ENCODE measurements around the gene CAMTA1. TPM values are rescaled to one million over a fixed set of nuclear protein-coding genes. Genes with fewer than 3 reads are reported as not detected.

CAMTA1 gene
- total and polyA plus RNA-seq, 4 donors = 78.7 to 438 (median 173) TPM

GRCh38 chr1:7388141-7388487 lies 602.9 kb downstream of the CAMTA1 start:
- H3K27me3 ChIP-seq (ENCODE audit: control insufficient read depth in 1 of 2, insufficient read depth in 2 of 2, low read length in 1 of 2) = no peaks in the 10 kb centered on the region
- H3K4me3 ChIP-seq (ENCODE audit: low read length in 2 of 2) = no peak overlapping the region
- intact Hi-C loops (cut with DNase I) = no loop called here
- DNase-seq (peak; percentile 28 to 46), ATAC-seq (ENCODE audit: low FRiP score) (no peak)
- H3K4me1 ChIP-seq (ENCODE audit: control insufficient read depth in 1 of 2, insufficient read depth in 2 of 2, low read length in 2 of 2) = no peaks in the 10 kb centered on the region
- no peak overlapping the region for H3K27ac ChIP-seq (ENCODE audit: low read depth in 1 of 2, low read length in 2 of 2)
- WGBS, 2 donors = 87 to 89% methylated on average over 11 of the region's 11 CpGs
- H3K9me3 ChIP-seq (ENCODE audit: control insufficient read depth, low read length) = no peaks in the 10 kb centered on the region
- no peaks in the 10 kb centered on the region for H3K36me3 ChIP-seq (ENCODE audit: control insufficient read depth in 1 of 2, insufficient read depth in 2 of 2, low read length in 1 of 2)

DNA sequence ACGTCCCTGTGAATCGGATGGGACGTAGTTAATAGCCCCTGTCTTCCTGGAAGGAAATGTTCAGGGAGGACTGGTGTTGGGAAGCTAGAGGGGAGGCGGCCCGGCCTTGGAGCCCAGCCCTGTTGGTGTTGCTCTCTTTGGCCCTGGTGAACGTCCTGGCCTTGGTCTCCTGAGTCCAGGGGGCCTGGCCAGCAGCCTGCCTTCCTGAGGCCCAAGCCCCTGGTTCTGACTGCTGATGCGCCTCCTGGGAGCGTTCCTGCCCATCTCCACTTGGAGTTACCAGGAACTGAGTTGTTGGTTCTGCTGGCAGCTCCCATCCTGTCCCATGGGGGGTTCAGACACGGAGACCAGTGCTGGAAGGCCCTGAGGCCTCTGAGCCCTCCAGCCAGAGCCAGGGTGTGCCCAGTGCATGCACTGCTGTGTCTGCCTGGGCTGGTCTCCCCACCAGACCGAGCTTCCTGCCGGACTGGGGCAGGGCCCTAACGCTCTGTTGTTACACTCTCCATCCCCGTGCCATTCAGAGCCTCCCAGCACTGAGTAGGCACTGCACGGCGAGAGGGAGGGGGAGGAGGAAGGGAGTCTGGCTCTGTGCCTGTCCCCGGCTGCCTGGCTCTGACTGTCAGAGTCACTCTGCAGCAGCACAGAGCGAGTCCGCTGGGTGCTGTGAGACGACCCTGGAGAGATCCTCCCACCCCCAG lies 603.4 kb downstream of the CAMTA1 start:
- no peaks in the 10 kb centered on the region for H3K9me3 ChIP-seq (ENCODE audit: control insufficient read depth, low read length)
- peak; percentile 70 to 84 for DNase-seq
- ATAC-seq (ENCODE audit: low FRiP score) = peak; percentile 68
- WGBS, 2 donors = 27 to 32% methylated on average over 19 of the region's 19 CpGs
- H3K4me1 ChIP-seq (ENCODE audit: control insufficient read depth in 1 of 2, insufficient read depth in 2 of 2, low read length in 2 of 2) = no peaks in the 10 kb centered on the region
- intact Hi-C loops (cut with DNase I) = no loop called here
- no peaks in the 10 kb centered on the region for H3K36me3 ChIP-seq (ENCODE audit: control insufficient read depth in 1 of 2, insufficient read depth in 2 of 2, low read length in 1 of 2)
- H3K4me3 ChIP-seq (ENCODE audit: low read length in 2 of 2) = no peak overlapping the region
- H3K27me3 ChIP-seq (ENCODE audit: control insufficient read depth in 1 of 2, insufficient read depth in 2 of 2, low read length in 1 of 2) = no peaks in the 10 kb centered on the region
- no peak overlapping the region for H3K27ac ChIP-seq (ENCODE audit: low read depth in 1 of 2, low read length in 2 of 2)

- ATAC-seq (ENCODE audit: low FRiP score) (peak; percentile 37), DNase-seq (peak; percentile 36 to 50)
- Histone ChIP-seq H3K4me1 (ENCODE audit: control insufficient read depth in 1 of 2, insufficient read depth in 2 of 2, low read length in 2 of 2) (no peaks in the 10 kb centered on the region), H3K27ac (ENCODE audit: low read depth in 1 of 2, low read length in 2 of 2) (no peak overlapping the region), H3K27me3 (ENCODE audit: control insufficient read depth in 1 of 2, insufficient read depth in 2 of 2, low read length in 1 of 2) (no peaks in the 10 kb centered on the region), H3K4me3 (ENCODE audit: low read length in 2 of 2) (no peak overlapping the region), H3K9me3 (ENCODE audit: control insufficient read depth, low read length) (no peaks in the 10 kb centered on the region), H3K36me3 (ENCODE audit: control insufficient read depth in 1 of 2, insufficient read depth in 2 of 2, low read length in 1 of 2) (no peaks in the 10 kb centered on the region)
- 16 to 19% methylated on average over 13 of the region's 13 CpGs for WGBS, 2 donors
- intact Hi-C loops (cut with DNase I) = no loop called here
Observed at GRCh38 chr1:7389201-7389905, 604.1 kb downstream of the CAMTA1 start.

DNA sequence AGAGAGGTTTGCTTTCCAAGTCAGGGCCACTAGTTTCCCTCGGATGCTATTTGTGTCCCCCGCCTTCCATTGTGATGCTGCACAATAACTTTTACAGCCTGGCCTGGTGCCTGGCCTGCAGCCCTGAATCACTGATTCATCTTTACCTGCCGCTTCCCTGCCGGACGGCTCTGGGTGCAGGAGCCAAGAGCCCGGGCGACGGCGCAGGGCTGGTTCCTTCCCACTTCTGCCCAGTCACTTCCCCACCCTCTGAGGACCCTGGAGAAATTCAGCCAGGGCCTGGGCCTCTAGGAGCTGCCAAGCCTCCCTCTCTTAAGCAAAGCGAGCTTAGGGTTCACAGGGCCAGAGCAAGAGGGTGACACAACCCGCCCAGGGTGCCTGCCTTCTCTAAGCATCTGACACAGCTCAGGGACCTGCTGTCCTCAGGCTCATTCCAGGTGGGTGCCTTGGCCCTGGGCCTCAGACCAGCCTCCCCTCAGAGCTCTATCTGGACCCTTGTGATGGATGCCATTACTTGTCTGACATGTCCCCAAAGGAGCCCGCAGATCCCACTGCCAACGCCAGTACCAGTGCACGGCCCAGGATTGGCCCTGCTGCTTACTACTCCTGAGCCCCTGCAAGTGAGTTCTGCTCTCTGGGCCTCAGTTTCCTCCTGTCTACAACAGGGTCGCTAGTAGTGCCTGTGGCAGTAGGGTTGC lies 604.8 kb downstream of the CAMTA1 start:
- Histone ChIP-seq H3K27me3 (ENCODE audit: control insufficient read depth in 1 of 2, insufficient read depth in 2 of 2, low read length in 1 of 2) (no peaks in the 10 kb centered on the region), H3K4me3 (ENCODE audit: low read length in 2 of 2) (no peak overlapping the region), H3K9me3 (ENCODE audit: control insufficient read depth, low read length) (no peaks in the 10 kb centered on the region), H3K27ac (ENCODE audit: low read depth in 1 of 2, low read length in 2 of 2) (no peak overlapping the region), H3K36me3 (ENCODE audit: control insufficient read depth in 1 of 2, insufficient read depth in 2 of 2, low read length in 1 of 2) (no peaks in the 10 kb centered on the region), H3K4me1 (ENCODE audit: control insufficient read depth in 1 of 2, insufficient read depth in 2 of 2, low read length in 2 of 2) (no peaks in the 10 kb centered on the region)
- ATAC-seq (ENCODE audit: low FRiP score) = no peak
- intact Hi-C loops (cut with DNase I) = no loop called here
- WGBS, 2 donors = 88 to 92% methylated on average over 15 of the region's 15 CpGs
- DNase-seq = peak; percentile 43 to 57

GRCh38 chr1:7390604-7391000 lies 605.3 kb downstream of the CAMTA1 start:
- Histone ChIP-seq H3K4me3 (ENCODE audit: low read length in 2 of 2) (no peak overlapping the region), H3K9me3 (ENCODE audit: control insufficient read depth, low read length) (no peaks in the 10 kb centered on the region), H3K27me3 (ENCODE audit: control insufficient read depth in 1 of 2, insufficient read depth in 2 of 2, low read length in 1 of 2) (no peaks in the 10 kb centered on the region), H3K36me3 (ENCODE audit: control insufficient read depth in 1 of 2, insufficient read depth in 2 of 2, low read length in 1 of 2) (no peaks in the 10 kb centered on the region), H3K4me1 (ENCODE audit: control insufficient read depth in 1 of 2, insufficient read depth in 2 of 2, low read length in 2 of 2) (no peaks in the 10 kb centered on the region), H3K27ac (ENCODE audit: low read depth in 1 of 2, low read length in 2 of 2) (no peak overlapping the region)
- intact Hi-C loops (cut with DNase I) = no loop called here
- 94 to 96% methylated on average over 7 of the region's 7 CpGs for WGBS, 2 donors
- DNase-seq (peak; percentile 10 to 42), ATAC-seq (ENCODE audit: low FRiP score) (no peak)

- H3K9me3 ChIP-seq (ENCODE audit: control insufficient read depth, low read length) = peaks cover 3% of the 10 kb centered on the region
- no peaks in the 10 kb centered on the region for H3K27me3 ChIP-seq (ENCODE audit: control insufficient read depth in 1 of 2, insufficient read depth in 2 of 2, low read length in 1 of 2)
- no peaks in the 10 kb centered on the region for H3K36me3 ChIP-seq (ENCODE audit: control insufficient read depth in 1 of 2, insufficient read depth in 2 of 2, low read length in 1 of 2)
- intact Hi-C loops (cut with DNase I) = no loop called here
- H3K27ac ChIP-seq (ENCODE audit: low read depth in 1 of 2, low read length in 2 of 2) = no peak overlapping the region
- DNase-seq (no peak), ATAC-seq (ENCODE audit: low FRiP score) (no peak)
- H3K4me3 ChIP-seq (ENCODE audit: low read length in 2 of 2) = no peak overlapping the region
- no peaks in the 10 kb centered on the region for H3K4me1 ChIP-seq (ENCODE audit: control insufficient read depth in 1 of 2, insufficient read depth in 2 of 2, low read length in 2 of 2)
- WGBS, 2 donors = 70 to 76% methylated on average over 1 of the region's 1 CpG
Observed at GRCh38 chr1:7393136-7393535, 607.9 kb downstream of the CAMTA1 start.

DNA sequence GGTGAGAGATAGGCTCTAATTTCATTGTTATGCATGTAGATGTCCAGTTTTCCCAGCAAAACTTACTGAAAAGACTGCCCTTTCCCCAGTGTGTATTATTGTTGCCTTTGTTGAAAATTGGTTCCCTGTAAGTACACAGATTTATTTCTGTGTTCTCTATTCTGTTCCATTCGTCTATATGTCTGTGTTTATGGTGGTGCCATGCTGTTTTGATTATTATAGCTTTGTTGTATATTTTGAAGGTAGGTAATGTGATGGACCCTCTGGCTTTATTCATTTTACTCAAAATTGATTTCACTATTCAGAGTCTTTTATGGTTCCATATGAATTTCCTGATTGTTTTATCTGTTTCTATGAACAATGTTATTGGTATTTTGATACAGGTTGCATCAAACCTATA lies 610.0 kb downstream of the CAMTA1 start:
- no peak for ATAC-seq (ENCODE audit: low FRiP score)
- WGBS, 2 donors = 78 to 80% methylated on average over 1 of the region's 1 CpG
- H3K4me1 ChIP-seq (ENCODE audit: control insufficient read depth in 1 of 2, insufficient read depth in 2 of 2, low read length in 2 of 2) = no peaks in the 10 kb centered on the region

GRCh38 chr1:7398982-7399381 lies 613.7 kb downstream of the CAMTA1 start:
- no peak overlapping the region for H3K27ac ChIP-seq (ENCODE audit: low read depth in 1 of 2, low read length in 2 of 2)
- H3K9me3 ChIP-seq (ENCODE audit: control insufficient read depth, low read length) = peaks cover 5% of the 10 kb centered on the region
- no peak overlapping the region for H3K4me3 ChIP-seq (ENCODE audit: low read length in 2 of 2)
- 70 to 76% methylated on average over 1 of the region's 1 CpG for WGBS, 2 donors
- intact Hi-C loops (cut with DNase I) = no loop called here
- H3K4me1 ChIP-seq (ENCODE audit: control insufficient read depth in 1 of 2, insufficient read depth in 2 of 2, low read length in 2 of 2) = no peaks in the 10 kb centered on the region
- no peak for DNase-seq
- no peaks in the 10 kb centered on the region for H3K36me3 ChIP-seq (ENCODE audit: control insufficient read depth in 1 of 2, insufficient read depth in 2 of 2, low read length in 1 of 2)
- no peaks in the 10 kb centered on the region for H3K27me3 ChIP-seq (ENCODE audit: control insufficient read depth in 1 of 2, insufficient read depth in 2 of 2, low read length in 1 of 2)
- ATAC-seq (ENCODE audit: low FRiP score) = no peak

More for the DNA sequence above, 610.0 kb downstream of the CAMTA1 start:
- H3K27me3 ChIP-seq (ENCODE audit: control insufficient read depth in 1 of 2, insufficient read depth in 2 of 2, low read length in 1 of 2) = no peaks in the 10 kb centered on the region
- H3K36me3 ChIP-seq (ENCODE audit: control insufficient read depth in 1 of 2, insufficient read depth in 2 of 2, low read length in 1 of 2) = no peaks in the 10 kb centered on the region
- intact Hi-C loops (cut with DNase I) = no loop called here
- no peak overlapping the region for H3K27ac ChIP-seq (ENCODE audit: low read depth in 1 of 2, low read length in 2 of 2)
- DNase-seq = no peak
- H3K9me3 ChIP-seq (ENCODE audit: control insufficient read depth, low read length) = peaks cover 5% of the 10 kb centered on the region
- no peak overlapping the region for H3K4me3 ChIP-seq (ENCODE audit: low read length in 2 of 2)
